Measurements from ENCODE around the gene CLIP2. TPM values are rescaled to one million over a fixed set of nuclear protein-coding genes. Genes with fewer than 3 reads are reported as not detected.

The CLIP2 gene
- total and polyA plus RNA-seq, 7 donors = 20.7 to 56.4 (median 23.4) TPM

- Histone ChIP-seq H3K4me1 (peaks cover 0 to 1% (median 0%) of the 10 kb centered on the region in 4 donors), H3K27me3 (no peaks in the 10 kb centered on the region), H3K9me3 (peaks cover 0 to 3% (median 2%) of the 10 kb centered on the region in 4 donors), H3K4me3 (no peak overlapping the region), H3K36me3 (peaks cover 0 to 52% (median 31%) of the 10 kb centered on the region in 4 donors), H3K27ac (no peak overlapping the region)
- WGBS, 2 donors = 96 to 97% methylated on average over 11 of the region's 11 CpGs
- intact Hi-C loops (cut with DNase I) = no loop called here
- TF ChIP-seq POLR2A (IDR thresholded peaks at IDR 0.05) = no peak
- DNase-seq = no peak
Measured at GRCh38 chr7:74360008-74360407, 70.8 kb downstream of the CLIP2 start.

- no peak overlapping the region for H3K4me3 ChIP-seq
- H3K36me3 ChIP-seq = peaks cover 0 to 32% (median 20%) of the 10 kb centered on the region in 4 donors
- TF ChIP-seq CTCF (IDR thresholded peaks at IDR 0.05) (no peak), POLR2AphosphoS5 (IDR thresholded peaks at IDR 0.05) (no peak), POLR2A (IDR thresholded peaks at IDR 0.05) (no peak), EP300 (IDR thresholded peaks at IDR 0.05) (no peak)
- peaks cover 0 to 6% (median 0%) of the 10 kb centered on the region in 4 donors for H3K4me1 ChIP-seq
- H3K27ac ChIP-seq = no peak overlapping the region
- 90% methylated on average over 6 of the region's 6 CpGs for WGBS, 2 donors
- H3K27me3 ChIP-seq = no peaks in the 10 kb centered on the region
- intact Hi-C loops (cut with DNase I) = no loop called here
- H3K9me3 ChIP-seq = no peaks in the 10 kb centered on the region
- no peak for DNase-seq
Measured at GRCh38 chr7:74362266-74362665, 73.1 kb downstream of the CLIP2 start.

GRCh38 chr7:74364061-74364460 is 74.9 kb downstream of the CLIP2 start:
- no peak for DNase-seq
- 88 to 91% methylated on average over 7 of the region's 7 CpGs for WGBS, 2 donors
- H3K36me3 ChIP-seq = peaks cover 0 to 31% (median 15%) of the 10 kb centered on the region in 4 donors
- intact Hi-C loops (cut with DNase I) = no loop called here
- H3K27ac ChIP-seq = no peak overlapping the region
- no peak for TF ChIP-seq EP300 (IDR thresholded peaks at IDR 0.05)
- TF ChIP-seq POLR2AphosphoS5 (IDR thresholded peaks at IDR 0.05) = no peak
- no peak for TF ChIP-seq CTCF (IDR thresholded peaks at IDR 0.05)
- no peak for TF ChIP-seq POLR2A (IDR thresholded peaks at IDR 0.05)
- H3K27me3 ChIP-seq = no peaks in the 10 kb centered on the region
- H3K4me1 ChIP-seq = peaks cover 0 to 6% (median 0%) of the 10 kb centered on the region in 4 donors
- no peak overlapping the region for H3K4me3 ChIP-seq
- H3K9me3 ChIP-seq = no peaks in the 10 kb centered on the region

- TF ChIP-seq POLR2A (IDR thresholded peaks at IDR 0.05) = no peak
- TF ChIP-seq POLR2AphosphoS5 (IDR thresholded peaks at IDR 0.05) = no peak
- no peak for TF ChIP-seq EP300 (IDR thresholded peaks at IDR 0.05)
- TF ChIP-seq CTCF (IDR thresholded peaks at IDR 0.05) = no peak
Measured at GRCh38 chr7:74365322-74366022, 76.3 kb downstream of the CLIP2 start.

GRCh38 chr7:74371381-74372341 is 82.5 kb downstream of the CLIP2 start:
- intact Hi-C loops (cut with DNase I) = loop anchor here (5.0 kb wide), 2 partner anchors 79 to 119 kb away; partner anchors contain the start of gene RFC2
- peaks cover 0 to 34% (median 24%) of the 10 kb centered on the region in 4 donors for H3K4me1 ChIP-seq
- WGBS, 2 donors = 26 to 51% methylated on average over 13 of the region's 13 CpGs
- H3K4me3 ChIP-seq = no peak overlapping the region
- TF ChIP-seq CTCF (IDR thresholded peaks at IDR 0.05) (no peak), POLR2AphosphoS5 (IDR thresholded peaks at IDR 0.05) (peak in 3 of 4 donors; percentile 25 to 53 (median 48))
- H3K36me3 ChIP-seq = peaks cover 6 to 10% (median 8%) of the 10 kb centered on the region in 4 donors
- peak overlapping the region; percentile 36 to 82 (median 80) for H3K27ac ChIP-seq
- H3K9me3 ChIP-seq = no peaks in the 10 kb centered on the region
- H3K27me3 ChIP-seq = no peaks in the 10 kb centered on the region
- DNase-seq = no peak

More at GRCh38 chr7:74365322-74366022, 76.3 kb downstream of the CLIP2 start:
- 53 to 69% methylated on average over 10 of the region's 10 CpGs for WGBS, 2 donors
- Histone ChIP-seq H3K4me3 (no peak overlapping the region), H3K9me3 (no peaks in the 10 kb centered on the region), H3K27ac (no peak overlapping the region), H3K27me3 (no peaks in the 10 kb centered on the region), H3K36me3 (peaks cover 0 to 21% (median 7%) of the 10 kb centered on the region in 4 donors), H3K4me1 (peaks cover 0 to 6% (median 0%) of the 10 kb centered on the region in 4 donors)
- intact Hi-C loops (cut with DNase I) = no loop called here
- peak; percentile 77 for DNase-seq

All from sigmoid colon (tissue), 7 donors.